NCI-H2029 (cell line): ENCODE data around the gene SNX14.

Source experiments
- DNase-seq: peaks from one replicate; lab custom pipeline; 2025; lab: John Stamatoyannopoulos, UW

The SNX14 gene

GRCh38 chr6:85496856-85497255 lies 96.8 kb downstream of the SNX14 start:
- DNase-seq: no peak

GRCh38 chr6:85496009-85496579 lies 97.6 kb downstream of the SNX14 start:
- DNase-seq: no peak

- DNase-seq: no peak
These were observed 98.8 kb downstream of the SNX14 start for GRCh38 chr6:85494547-85495536.

GRCh38 chr6:85493389-85493788 lies 100.3 kb downstream of the SNX14 start:
- no peak for DNase-seq

- DNase-seq: no peak
These were observed 103.0 kb downstream of the SNX14 start for GRCh38 chr6:85490516-85491248.

- no peak for DNase-seq
These were observed 108.7 kb downstream of the SNX14 start for GRCh38 chr6:85484948-85485347.

- DNase-seq: no peak
These were observed 109.8 kb downstream of the SNX14 start for GRCh38 chr6:85483846-85484245.

GRCh38 chr6:85482905-85483700 lies 110.6 kb downstream of the SNX14 start:
- DNase-seq: peak; percentile 32

- no peak for DNase-seq
These were observed 111.3 kb downstream of the SNX14 start for GRCh38 chr6:85482206-85482904.

- DNase-seq: no peak
These were observed 114.5 kb downstream of the SNX14 start for GRCh38 chr6:85479208-85479607.

- no peak for DNase-seq
These were observed 117.1 kb downstream of the SNX14 start for GRCh38 chr6:85476532-85476931.

- no peak for DNase-seq
These were observed 119.9 kb downstream of the SNX14 start for GRCh38 chr6:85473748-85474147.

GRCh38 chr6:85472744-85473143 lies 120.9 kb downstream of the SNX14 start:
- DNase-seq: no peak

GRCh38 chr6:85470023-85470410 lies 123.6 kb downstream of the SNX14 start:
- DNase-seq: no peak

- DNase-seq: no peak
These were observed 124.2 kb downstream of the SNX14 start for GRCh38 chr6:85469276-85470022.

GRCh38 chr6:85468326-85468725 lies 125.3 kb downstream of the SNX14 start:
- DNase-seq: no peak

- DNase-seq: no peak
These were observed 127.9 kb downstream of the SNX14 start for GRCh38 chr6:85465762-85466161.

- DNase-seq: no peak
These were observed 128.9 kb downstream of the SNX14 start for GRCh38 chr6:85464722-85465150.

- no peak for DNase-seq
These were observed 129.4 kb downstream of the SNX14 start for GRCh38 chr6:85464260-85464644.

GRCh38 chr6:85463621-85464259 lies 129.9 kb downstream of the SNX14 start:
- no peak for DNase-seq
